HepG2 (cell line): ENCODE data around the gene SAE1. TPM values are rescaled to one million over a fixed set of nuclear protein-coding genes. Genes with fewer than 3 reads are reported as not detected.

ENCODE experiments used
- FOXC1 ChIP-seq: sonication (generic); formaldehyde crosslinking; IDR thresholded peaks from 2 replicates; pipeline ENCODE4 v1.8.0; 2022; ENCODE audit warnings: mild to moderate bottlenecking, missing genetic modification reagents, borderline replicate concordance
- LCORL ChIP-seq, 2 experiments: fragments of 450-650 bp in 1 of 2; sonication (generic) in 1 of 2; formaldehyde crosslinking in 1 of 2; IDR thresholded peaks; 2 replicates each; pipeline versions ENCODE4 v1.5.0 to v1.6.1; 2017 to 2020; ENCODE audit warnings: antibody characterized with exemption in 1 of 2, missing genetic modification reagents in 1 of 2
- ZBTB14 ChIP-seq: sonication (generic); formaldehyde crosslinking; IDR thresholded peaks from 2 replicates; pipeline ENCODE4 v1.4.0; 2020; ENCODE audit warnings: missing genetic modification reagents
- ZNF441 ChIP-seq: sonication (generic); formaldehyde crosslinking; IDR thresholded peaks from 2 replicates; pipeline ENCODE4 v1.7.0; 2021; ENCODE audit warnings: missing genetic modification reagents, borderline replicate concordance
- ZNF776 ChIP-seq: sonication (generic); formaldehyde crosslinking; IDR thresholded peaks from 2 replicates; pipeline ENCODE4 v1.4.0; 2020; ENCODE audit warnings: mild to moderate bottlenecking, missing genetic modification reagents
- ZNF790 ChIP-seq: sonication (generic); formaldehyde crosslinking; IDR thresholded peaks from 2 replicates; pipeline ENCODE4 v1.8.0; 2022; ENCODE audit warnings: missing genetic modification reagents, mild to moderate bottlenecking, borderline replicate concordance
- polyA plus RNA-seq, 8 experiments: library from polyadenylated mRNA; depleted of rRNA in 3 of 8; stranded (reverse) in 7 of 8; unstranded in 1 of 8; fragments of >200 nt; fragmentation: Illumina TruSeq in 4 of 8; extraction: Trizol in 4 of 8; gene quantifications; 2 replicates each; pipeline versions ENCODE4 v1.2.1 to v1.2.3, GENCODE V29; 2011 to 2016; ENCODE audit warnings: low read depth in 4 of 8, missing spikeins in 1 of 8, mixed read lengths in 1 of 8; ENCODE audit not compliant: insufficient read depth in 1 of 8
- total RNA-seq, 5 experiments: library from RNA; depleted of rRNA; stranded (reverse); fragments of >200 nt; fragmentation: Illumina TruSeq; extraction: Trizol; gene quantifications; 2 replicates each; pipeline ENCODE4 v1.2.3, GENCODE V29; 2016; ENCODE audit warnings: low read depth in 1 of 5
- TF ChIP-seq, protein P1 (sequence below), 2 experiments: sonication (generic) in 1 of 2; formaldehyde crosslinking in 1 of 2; IDR thresholded peaks; 2 replicates each; pipeline versions ENCODE4 v1.6.1 to v1.9.0; 2014 to 2022; ENCODE audit warnings: antibody characterized with exemption in 1 of 2, borderline replicate concordance in 1 of 2, inconsistent platforms in 1 of 2, low read depth in 1 of 2, missing genetic modification reagents in 1 of 2

SAE1 gene
- total and polyA plus RNA-seq, 2 of the 13 experiments (the other 11 are each of a cell fraction or from before 2014, with no cell fraction given): 87.6 to 197 TPM

DNA sequence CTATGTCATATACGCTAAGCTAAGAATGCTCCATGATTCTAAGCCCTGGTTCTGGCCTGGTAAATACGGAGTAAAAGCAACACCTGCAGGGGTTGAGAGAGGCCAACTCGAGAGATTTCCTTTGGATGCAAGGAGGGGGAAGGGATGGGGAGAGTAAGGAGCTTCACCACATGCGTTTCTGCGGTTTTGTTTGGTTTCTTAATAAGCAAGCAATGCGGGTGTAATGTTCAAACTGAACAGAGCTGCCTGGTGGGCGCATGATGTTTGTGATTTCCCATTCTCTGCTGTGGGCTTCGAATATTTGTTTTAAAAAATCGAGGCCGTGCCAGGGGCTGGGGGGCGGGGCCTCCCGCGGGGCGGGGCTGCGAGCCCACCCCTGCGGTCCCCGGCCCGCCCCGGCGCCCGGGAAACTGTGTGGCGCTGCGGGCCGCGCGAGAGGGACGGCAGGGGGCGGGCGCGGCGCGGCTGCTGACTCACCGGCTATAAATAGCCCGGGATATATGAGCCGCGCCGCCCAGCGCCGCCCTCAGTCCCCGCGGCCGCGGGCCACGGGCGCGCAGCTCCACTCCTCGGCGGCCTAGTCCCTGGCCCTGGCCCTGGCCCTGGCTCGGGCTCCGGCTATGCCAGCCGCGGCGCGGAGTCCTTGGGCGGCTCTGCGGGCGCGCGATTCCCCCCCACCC lies 95.3 kb downstream of the SAE1 start (continued):
- TF ChIP-seq, protein P1, sequence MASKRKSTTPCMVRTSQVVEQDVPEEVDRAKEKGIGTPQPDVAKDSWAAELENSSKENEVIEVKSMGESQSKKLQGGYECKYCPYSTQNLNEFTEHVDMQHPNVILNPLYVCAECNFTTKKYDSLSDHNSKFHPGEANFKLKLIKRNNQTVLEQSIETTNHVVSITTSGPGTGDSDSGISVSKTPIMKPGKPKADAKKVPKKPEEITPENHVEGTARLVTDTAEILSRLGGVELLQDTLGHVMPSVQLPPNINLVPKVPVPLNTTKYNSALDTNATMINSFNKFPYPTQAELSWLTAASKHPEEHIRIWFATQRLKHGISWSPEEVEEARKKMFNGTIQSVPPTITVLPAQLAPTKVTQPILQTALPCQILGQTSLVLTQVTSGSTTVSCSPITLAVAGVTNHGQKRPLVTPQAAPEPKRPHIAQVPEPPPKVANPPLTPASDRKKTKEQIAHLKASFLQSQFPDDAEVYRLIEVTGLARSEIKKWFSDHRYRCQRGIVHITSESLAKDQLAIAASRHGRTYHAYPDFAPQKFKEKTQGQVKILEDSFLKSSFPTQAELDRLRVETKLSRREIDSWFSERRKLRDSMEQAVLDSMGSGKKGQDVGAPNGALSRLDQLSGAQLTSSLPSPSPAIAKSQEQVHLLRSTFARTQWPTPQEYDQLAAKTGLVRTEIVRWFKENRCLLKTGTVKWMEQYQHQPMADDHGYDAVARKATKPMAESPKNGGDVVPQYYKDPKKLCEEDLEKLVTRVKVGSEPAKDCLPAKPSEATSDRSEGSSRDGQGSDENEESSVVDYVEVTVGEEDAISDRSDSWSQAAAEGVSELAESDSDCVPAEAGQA (IDR thresholded peaks at IDR 0.05; ENCODE audit: low read depth): no peak
- TF ChIP-seq, protein P1 (CRISPR knock-in tag; IDR thresholded peaks at IDR 0.05; ENCODE audit: borderline replicate concordance): no peak; the same call in 1 of the 2 replicates
- TF ChIP-seq ZNF441 (CRISPR knock-in tag) (0 out of 2 replicates have a peak, but pooled peaks have one; percentile 49), FOXC1 (CRISPR knock-in tag) (peak; percentile 81; the same call in 1 of the 2 replicates), ZBTB14 (CRISPR knock-in tag) (0 out of 2 replicates have a peak, but pooled peaks have one; percentile 34), ZNF776 (CRISPR knock-in tag) (peak; percentile 78; the same call in 1 of the 2 replicates), LCORL (IDR thresholded peaks at IDR 0.05) (no peak), LCORL (CRISPR knock-in tag; IDR thresholded peaks at IDR 0.05) (peak; percentile 52; the same call in 1 of the 2 replicates), ZNF790 (CRISPR knock-in tag) (peak; percentile 57; the same call in 1 of the 2 replicates)
